ENCODE data around the gene ATG2A.

The ATG2A gene

DNA sequence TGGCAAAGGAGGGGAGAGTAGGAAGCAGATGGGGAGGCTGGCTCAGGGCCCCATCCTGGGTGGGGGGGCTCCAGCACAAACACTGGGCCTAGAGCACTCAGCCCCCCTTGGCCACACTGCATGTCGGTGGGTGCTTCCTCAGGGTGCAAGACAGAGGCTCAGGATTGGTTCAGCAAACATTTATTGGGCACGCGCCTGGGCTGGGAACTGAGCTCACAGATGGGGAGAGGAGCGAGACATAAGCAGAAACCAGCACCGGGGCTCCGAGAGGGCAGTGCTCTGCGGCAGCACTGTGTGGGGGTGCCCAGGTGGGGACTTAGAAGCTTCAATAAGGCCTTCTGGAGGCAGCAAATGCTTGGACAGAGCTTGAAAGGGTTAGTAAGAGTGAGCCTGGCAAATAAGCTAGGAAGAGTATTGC is 26.5 kb downstream of the ATG2A start:
- in situ Hi-C loops (cut with MboI; ENCODE audit: low pct_unique_long_range_greater_than_20kb, low sequenced_read_pairs, unreplicated experiment): loop anchor here (5.0 kb wide), 1 partner anchor 43 kb away; no protein-coding TSS in a partner anchor
- DNase-seq (ENCODE audit: low spot score): no peak
- TF ChIP-seq, protein P1, sequence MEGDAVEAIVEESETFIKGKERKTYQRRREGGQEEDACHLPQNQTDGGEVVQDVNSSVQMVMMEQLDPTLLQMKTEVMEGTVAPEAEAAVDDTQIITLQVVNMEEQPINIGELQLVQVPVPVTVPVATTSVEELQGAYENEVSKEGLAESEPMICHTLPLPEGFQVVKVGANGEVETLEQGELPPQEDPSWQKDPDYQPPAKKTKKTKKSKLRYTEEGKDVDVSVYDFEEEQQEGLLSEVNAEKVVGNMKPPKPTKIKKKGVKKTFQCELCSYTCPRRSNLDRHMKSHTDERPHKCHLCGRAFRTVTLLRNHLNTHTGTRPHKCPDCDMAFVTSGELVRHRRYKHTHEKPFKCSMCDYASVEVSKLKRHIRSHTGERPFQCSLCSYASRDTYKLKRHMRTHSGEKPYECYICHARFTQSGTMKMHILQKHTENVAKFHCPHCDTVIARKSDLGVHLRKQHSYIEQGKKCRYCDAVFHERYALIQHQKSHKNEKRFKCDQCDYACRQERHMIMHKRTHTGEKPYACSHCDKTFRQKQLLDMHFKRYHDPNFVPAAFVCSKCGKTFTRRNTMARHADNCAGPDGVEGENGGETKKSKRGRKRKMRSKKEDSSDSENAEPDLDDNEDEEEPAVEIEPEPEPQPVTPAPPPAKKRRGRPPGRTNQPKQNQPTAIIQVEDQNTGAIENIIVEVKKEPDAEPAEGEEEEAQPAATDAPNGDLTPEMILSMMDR (IDR thresholded peaks at IDR 0.05; ENCODE audit: extremely low read depth, insufficient read depth, missing control alignments): no peak

DNA sequence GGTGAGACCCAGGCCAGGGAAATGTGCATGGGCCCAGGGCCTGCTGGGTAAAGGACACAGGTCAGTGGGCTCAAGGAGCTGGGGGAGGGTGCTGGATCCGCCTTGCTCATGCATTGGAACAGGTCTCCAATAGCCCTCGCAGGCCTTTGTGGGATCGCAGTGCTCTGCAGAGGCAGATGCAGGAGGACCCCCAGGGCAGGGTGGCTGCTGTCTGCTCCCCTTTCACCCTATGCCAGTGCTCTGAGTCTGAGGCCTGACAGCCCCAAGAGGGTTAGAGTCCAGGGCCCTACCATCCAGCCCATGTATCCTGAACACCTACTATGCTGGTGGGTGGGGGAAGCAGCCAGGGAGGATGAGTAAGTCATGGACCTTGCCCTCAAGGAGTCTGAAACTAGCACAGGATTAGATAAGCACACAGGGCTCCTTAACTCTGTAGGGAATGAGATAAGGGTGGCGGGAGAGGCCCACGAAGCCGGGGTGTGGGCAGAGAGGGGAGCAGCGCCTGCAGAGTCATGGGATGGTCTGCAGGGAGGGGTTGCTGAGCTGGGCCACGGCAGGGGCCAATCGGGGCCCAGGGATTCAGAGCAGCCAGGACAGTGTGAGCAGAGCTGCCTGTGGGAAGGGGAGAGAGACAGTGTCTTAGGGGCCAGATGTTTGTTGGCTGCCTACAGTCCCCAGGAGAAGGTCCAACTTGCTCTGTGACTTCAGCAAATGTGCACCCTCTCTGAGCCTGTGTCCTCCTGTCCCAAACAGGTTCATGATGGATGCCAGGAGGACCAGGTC is 28.1 kb downstream of the ATG2A start:
- in situ Hi-C loops (cut with MboI; ENCODE audit: low pct_unique_long_range_greater_than_20kb, low sequenced_read_pairs, unreplicated experiment): no loop called here
- no peak for DNase-seq (ENCODE audit: low spot score)
- TF ChIP-seq, protein P1 (IDR thresholded peaks at IDR 0.05; ENCODE audit: extremely low read depth, insufficient read depth, missing control alignments): no peak

DNA sequence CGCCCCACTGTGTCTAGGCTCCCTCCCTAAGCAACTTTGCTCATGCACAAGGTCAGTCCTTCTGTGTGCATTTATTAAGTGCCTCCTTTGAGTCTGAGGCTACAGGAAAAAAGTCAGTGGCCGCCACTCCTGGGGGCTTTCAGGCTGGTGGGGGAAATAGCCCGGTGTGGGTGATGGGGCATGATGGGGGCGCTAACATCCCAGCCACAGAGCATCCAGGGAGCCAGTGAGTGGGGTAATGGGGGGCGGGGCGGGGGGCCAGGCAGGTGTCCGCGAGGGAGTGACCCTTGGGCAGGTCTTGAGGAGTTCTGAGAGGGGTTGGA is 28.6 kb downstream of the ATG2A start:
- TF ChIP-seq, protein P1 (IDR thresholded peaks at IDR 0.05; ENCODE audit: extremely low read depth, insufficient read depth, missing control alignments): no peak
- no peak for DNase-seq (ENCODE audit: low spot score)
- in situ Hi-C loops (cut with MboI; ENCODE audit: low pct_unique_long_range_greater_than_20kb, low sequenced_read_pairs, unreplicated experiment): no loop called here

DNA sequence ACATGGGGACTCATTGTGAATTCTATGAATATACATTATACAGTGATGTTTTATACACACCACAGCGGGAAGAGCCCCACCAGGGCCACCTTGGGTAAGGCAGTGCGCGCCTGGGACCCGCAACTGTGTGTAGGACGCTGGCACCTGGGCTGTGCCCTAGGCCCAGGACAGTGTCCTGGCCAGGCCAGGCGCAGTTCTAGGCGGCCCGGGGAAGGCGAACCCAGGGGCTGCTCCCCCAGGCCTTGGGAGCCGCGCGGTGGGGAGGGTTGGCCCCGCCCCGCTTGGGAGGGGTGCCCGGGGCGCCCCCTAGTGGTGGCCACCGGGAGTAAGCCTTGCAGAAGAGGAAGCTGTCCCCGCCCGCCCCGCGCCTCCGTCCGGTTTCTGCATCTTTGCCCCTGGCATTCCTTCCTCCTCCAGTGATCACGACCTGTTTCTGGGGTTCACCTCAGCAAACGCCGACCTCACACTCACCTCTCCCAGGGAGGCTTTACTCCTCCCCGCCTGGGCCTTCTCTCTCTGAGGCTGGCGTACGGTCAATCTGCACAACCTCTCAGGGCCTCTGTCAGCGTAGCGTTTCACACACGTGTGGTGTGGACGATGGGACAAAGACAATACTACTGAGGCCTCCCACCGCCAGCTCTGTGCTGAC is 29.1 kb downstream of the ATG2A start:
- in situ Hi-C loops (cut with MboI; ENCODE audit: low pct_unique_long_range_greater_than_20kb, low sequenced_read_pairs, unreplicated experiment): no loop called here
- DNase-seq (ENCODE audit: low spot score): peak; percentile 92
- TF ChIP-seq, protein P1 (IDR thresholded peaks at IDR 0.05; ENCODE audit: extremely low read depth, insufficient read depth, missing control alignments): peak; percentile 91

DNA sequence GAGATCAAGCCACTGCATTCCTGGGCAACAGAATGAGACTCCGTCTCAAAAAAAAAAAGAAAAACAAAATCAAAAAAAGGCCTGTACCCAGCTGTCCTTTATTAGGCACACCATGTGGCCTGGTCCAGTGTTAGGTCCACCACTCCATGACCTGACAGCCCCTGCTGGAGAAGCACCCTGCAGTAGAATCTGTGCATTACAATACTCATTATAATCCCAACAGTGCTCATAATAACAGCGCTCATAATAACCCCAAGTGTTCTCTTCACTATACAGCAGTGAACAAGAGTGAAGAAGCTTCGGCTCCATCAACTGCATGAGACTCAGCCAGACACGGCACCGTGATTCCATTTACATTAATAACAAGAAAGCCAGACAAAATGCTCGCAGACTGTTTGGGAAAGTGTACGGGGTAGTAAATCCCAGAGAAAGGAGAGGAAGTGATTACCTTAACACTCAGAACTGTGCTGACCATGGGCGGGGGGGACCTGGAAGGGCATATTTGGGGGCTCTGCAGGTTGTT is 29.7 kb downstream of the ATG2A start:
- TF ChIP-seq, protein P1 (IDR thresholded peaks at IDR 0.05; ENCODE audit: extremely low read depth, insufficient read depth, missing control alignments): no peak
- DNase-seq (ENCODE audit: low spot score): no peak
- in situ Hi-C loops (cut with MboI; ENCODE audit: low pct_unique_long_range_greater_than_20kb, low sequenced_read_pairs, unreplicated experiment): no loop called here

DNA sequence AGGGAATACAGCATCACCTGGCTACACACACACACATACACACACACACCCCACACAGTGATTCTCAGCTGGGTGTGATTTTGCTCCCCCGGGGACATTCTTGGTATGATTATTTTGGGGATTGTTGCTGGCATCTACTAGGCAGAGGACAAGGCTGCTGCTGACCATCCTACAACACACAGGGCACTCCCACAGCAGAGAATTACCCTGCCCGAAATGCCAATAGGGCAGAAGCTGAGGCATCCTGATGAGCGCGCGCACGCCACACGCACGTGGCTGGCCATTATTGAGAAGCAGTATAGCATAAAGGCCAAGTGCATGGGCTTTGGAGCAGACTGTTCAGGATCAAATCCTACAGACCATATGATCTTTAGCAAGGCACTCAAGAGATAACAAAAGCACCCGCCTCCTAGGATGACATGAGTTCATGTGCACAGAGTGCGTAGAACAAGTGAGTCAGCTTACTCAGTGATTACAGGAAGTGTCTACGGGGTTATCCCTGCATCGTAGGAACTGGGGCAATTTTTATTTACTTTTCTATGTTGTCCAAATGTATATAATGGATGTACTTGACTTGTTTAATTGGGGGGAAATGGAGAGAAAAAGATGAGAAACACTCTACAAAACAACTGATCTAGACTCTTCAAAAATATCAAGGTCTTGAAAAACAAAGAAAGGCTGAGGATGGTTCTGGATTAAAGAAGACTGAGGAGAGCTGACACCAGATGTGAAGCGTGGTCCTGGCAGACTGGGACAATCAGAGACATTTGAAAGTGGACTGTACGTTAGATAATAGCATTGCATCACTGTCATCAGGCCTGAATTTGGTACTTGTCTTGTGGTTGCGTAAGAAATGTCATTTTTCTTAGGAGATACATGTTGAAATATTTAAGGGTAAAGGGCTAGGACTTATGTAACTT is 31.4 kb downstream of the ATG2A start:
- TF ChIP-seq, protein P1 (IDR thresholded peaks at IDR 0.05; ENCODE audit: extremely low read depth, insufficient read depth, missing control alignments): no peak
- in situ Hi-C loops (cut with MboI; ENCODE audit: low pct_unique_long_range_greater_than_20kb, low sequenced_read_pairs, unreplicated experiment): no loop called here
- DNase-seq (ENCODE audit: low spot score): no peak
